Gastrocnemius medialis (tissue), 4 donors: Measurements from ENCODE around the gene TPCN1.

Experiments used
- CTCF ChIP-seq, 5 experiments: fragments of 450-650 bp in 3 of 5; fragments of 200-600 bp in 2 of 5; sonication (generic) in 2 of 5; IDR thresholded peaks in 4 of 5; conservative IDR thresholded peaks in 1 of 5; 1 replicate in 4 of 5; 2 replicates in 1 of 5; pipeline ENCODE4 v1.5.1; 2016 to 2019; ENCODE audit warnings: antibody characterized with exemption in 5 of 5, mild to moderate bottlenecking in 3 of 5, moderate library complexity in 3 of 5
- POLR2A ChIP-seq, 2 donors: fragments of 450-650 bp; IDR thresholded peaks; one replicate each; pipeline ENCODE4 v1.6.1; 2017; ENCODE audit warnings: antibody characterized with exemption in 2 of 2, mild to moderate bottlenecking in 2 of 2, moderate library complexity in 2 of 2

GRCh38 chr12:113290506-113290905 is 69.2 kb downstream of the TPCN1 start:
- TF ChIP-seq CTCF (IDR thresholded peaks at IDR 0.05 in 4 of 5, conservative IDR thresholded peaks at IDR 0.05 in 1 of 5) (no peak), POLR2A (IDR thresholded peaks at IDR 0.05) (no peak)
